Activated CD4-positive, CD25-positive, alpha-beta regulatory T cell treated with anti-CD3 and anti-CD28 coated beads, Interleukin-2, amount 50 U/mL, for 72 hours (primary cell): ENCODE measurements around the gene MVD.
A peak's percentile ranks its signal among the peaks of the same experiment; 100 is the strongest.

Experiments
- DNase-seq: peaks from one replicate; pipeline ENCODE4 v3.0.0; 2021

The MVD gene

GRCh38 chr16:88654363-88655052, 8.4 kb downstream of the MVD start:
- no peak for DNase-seq

GRCh38 chr16:88653596-88654362, 9.1 kb downstream of the MVD start:
- DNase-seq, result no peak

DNA sequence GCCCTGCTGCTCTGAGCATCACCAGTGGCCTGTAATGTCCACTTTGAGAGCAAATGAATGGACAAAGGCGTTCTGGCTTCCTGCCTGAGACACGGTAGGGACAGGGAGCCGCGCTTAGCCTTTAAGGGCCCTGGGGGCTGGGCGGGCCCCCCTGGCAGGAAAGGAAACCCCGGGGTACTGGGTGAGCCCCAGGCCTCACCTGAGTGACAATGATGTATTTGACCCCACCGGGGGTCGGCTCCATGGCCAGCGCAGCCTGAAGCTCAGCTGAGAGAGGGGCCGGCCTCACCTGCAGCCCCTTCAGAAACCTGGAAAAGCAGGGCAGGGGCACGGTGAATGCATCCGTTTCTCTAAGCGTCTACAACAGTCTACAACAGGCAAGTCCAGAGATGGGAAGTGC, 9.8 kb downstream of the MVD start:
- DNase-seq, result no peak

GRCh38 chr16:88652762-88653063, 10.2 kb downstream of the MVD start:
- DNase-seq, result no peak

GRCh38 chr16:88651989-88652761, 10.7 kb downstream of the MVD start:
- no peak for DNase-seq

GRCh38 chr16:88651276-88651988, 11.5 kb downstream of the MVD start:
- DNase-seq, result peak; percentile 75

DNA sequence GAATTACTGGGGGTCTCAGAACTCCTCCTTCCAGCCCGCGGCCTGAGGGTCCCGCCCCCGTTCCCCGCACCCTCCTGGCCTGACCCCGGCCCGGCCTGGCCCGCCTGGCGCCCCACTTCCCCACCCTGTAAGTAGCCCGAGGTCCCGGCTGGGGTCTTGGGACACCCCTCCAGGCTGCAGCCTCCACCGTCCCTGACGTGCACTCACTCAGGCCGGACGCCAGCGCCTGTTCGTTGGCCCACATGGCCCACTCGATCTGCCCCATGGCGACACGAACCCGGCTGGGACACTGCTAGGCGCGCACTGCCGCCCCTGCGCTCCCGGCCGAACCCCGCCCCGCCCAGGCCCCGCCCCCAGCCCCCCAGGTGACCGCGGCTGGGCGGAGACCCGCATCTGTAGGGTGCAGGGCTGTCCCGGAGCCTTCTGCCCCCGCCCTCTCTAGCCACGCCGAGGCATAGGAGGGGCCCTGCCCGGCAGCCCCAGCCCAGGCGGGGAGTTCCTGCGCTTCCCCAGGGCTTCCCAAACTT, 12.1 kb downstream of the MVD start, which contains the start of gene CYBA:
CYBA (minus strand) TSS at position 305 of the 527 bp plus-strand sequence; CDS start at position 265, 40 bp downstream.
- DNase-seq, result peak; percentile 83

- DNase-seq, result peak; percentile 53
These were observed 12.8 kb downstream of the MVD start for GRCh38 chr16:88649924-88650748.

DNA sequence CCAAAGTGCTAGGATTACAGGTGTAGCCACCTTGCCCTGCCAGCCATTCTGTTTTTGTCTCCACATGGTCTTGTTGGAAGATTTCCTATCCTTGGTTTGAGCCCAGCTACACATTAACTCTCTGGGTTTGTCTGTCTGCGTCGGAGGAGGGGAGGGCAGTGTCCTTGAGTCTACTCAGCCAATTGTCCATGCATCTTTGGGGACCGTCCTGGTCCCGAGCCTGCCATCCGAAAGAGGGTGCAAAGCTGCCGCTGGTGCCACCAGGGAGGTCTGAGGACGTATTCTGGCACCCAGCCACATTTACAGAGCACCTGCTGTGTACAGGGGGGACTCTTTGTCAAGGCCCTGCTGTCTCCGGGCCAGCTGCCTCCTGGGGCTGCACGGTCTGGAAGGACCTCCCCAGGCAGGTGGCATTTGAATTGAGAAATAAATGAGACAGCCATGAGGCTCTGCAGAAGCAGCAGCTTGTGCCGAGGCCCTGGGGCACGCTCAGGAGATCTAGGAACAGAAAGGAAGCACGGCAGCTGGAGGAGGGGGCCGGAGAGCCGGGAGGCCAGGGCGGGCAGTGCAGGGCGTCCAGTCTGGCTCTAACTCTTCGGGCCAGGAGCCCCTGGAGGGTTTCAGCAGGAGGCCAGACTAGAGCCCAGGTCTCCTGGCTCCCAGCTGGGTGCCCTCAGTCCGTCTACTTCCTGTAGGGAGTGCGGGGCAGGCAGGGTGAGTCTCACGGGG, 13.5 kb downstream of the MVD start:
- DNase-seq, result no peak

- no peak for DNase-seq
These were observed 15.5 kb downstream of the MVD start for GRCh38 chr16:88647178-88648070.

GRCh38 chr16:88646345-88647034, 16.4 kb downstream of the MVD start:
- no peak for DNase-seq

DNA sequence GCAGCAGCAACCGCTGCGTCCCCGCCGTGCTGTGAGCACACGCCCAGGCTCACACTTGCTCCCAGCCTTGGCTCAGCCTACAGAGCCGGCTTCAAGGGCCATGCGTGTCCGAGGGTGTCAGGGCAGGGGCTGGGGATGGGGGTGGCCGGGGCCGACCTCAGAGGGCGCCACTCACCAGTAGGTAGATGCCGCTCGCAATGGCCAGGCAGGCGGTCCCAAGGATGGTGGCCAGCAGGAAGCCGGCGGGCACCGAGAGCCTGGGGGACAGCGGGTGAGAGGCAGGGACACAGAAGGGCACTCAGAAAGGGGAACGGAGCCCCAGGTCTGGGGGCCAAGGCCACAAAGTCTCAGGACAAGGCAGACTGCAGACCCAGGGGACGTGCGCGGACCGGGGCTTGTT, 16.9 kb downstream of the MVD start:
- DNase-seq, result no peak

DNA sequence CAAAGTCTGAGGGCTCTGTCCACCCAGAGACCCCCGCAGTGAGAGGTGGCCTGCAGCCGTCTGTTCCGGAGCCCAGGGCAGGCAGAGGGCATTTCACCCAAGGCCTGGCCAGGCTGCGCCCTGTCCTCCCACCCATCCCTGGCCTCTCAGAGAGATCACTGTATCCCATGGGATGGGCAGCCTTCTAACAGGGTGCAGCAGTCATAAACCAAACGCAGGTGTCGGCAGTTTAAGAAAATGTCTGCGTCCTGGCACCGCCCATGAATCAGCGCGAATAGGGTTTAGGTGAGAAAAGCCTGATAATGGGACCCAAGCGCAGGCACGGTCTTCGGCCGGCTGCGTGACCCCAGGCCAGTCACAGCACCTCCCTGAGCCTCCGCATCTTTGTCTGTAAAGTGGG, 17.4 kb downstream of the MVD start:
- DNase-seq, result no peak

DNA sequence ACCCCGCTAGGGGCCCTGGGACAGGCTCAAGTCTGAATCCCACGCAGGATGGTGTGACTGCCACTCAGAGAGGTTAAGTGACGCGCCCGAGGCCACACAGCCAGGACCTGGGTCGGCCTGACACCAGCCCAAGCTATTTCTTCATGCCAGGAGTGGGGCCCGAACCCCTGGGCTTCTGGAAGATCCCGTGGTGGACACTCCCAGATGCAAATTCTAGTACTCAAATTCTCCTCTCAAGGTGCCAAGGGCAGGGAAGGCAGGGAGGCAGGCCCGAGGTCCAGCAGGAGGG, 19.3 kb downstream of the MVD start:
- no peak for DNase-seq

DNA sequence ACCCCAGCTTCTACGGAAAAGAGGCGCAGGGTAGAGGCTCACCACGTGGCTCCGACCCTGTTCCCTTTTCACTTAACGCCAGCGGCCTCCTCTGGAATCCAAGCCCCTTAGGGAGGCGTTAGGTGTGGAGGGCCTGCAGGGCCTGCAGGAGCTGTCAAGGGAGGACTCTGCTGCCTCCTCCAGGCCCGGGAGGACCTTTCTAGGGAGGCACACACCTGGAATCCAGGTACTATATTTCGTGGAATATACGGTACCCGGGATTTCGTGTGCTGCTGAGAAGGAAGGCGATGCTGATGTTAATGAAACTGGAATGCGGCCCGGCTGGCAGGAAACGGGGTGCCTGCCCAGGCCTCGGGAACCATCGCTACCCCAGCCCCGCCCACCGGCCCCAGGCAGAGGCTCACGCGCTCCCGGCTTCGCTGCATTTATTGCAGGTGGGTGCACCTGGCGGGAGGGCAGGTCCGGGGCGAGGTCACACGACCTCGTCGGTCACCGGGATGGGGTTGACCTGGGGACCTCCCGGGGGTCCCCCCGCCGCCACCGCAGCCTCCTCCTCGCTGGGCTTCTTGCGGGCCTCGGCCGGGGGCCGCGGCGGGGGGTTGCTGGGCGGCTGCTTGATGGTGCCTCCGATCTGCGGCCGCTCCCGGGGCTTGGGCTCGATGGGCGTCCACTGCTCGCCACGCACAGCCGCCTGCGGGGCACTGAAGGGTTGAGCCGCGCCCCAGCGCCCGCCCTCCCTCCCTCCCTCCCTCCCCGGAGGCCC, 19.8 kb downstream of the MVD start:
- DNase-seq, result no peak

- no peak for DNase-seq
These were observed 22.2 kb downstream of the MVD start for GRCh38 chr16:88640498-88641247.

DNA sequence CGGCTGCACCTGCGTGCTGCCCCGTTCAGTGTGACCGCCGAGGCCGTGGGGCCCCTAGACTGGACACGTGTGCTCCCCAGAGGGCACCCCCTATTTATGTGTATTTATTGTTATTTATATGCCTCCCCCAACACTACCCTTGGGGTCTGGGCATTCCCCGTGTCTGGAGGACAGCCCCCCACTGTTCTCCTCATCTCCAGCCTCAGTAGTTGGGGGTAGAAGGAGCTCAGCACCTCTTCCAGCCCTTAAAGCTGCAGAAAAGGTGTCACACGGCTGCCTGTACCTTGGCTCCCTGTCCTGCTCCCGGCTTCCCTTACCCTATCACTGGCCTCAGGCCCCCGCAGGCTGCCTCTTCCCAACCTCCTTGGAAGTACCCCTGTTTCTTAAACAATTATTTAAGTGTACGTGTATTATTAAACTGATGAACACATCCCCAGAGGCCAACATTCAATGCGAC, 22.8 kb downstream of the MVD start:
- DNase-seq, result no peak
